Mesodermal cell (in vitro differentiated cells): ENCODE measurements around the gene ITGA11.

Experiments
- H3K27ac ChIP-seq: 2 replicates; pipeline ENCODE4 v1.7.0; 2013; ENCODE audit warnings: mild to moderate bottlenecking, low read depth, low read length, moderate library complexity; ENCODE audit not compliant: severe bottlenecking
- H3K36me3 ChIP-seq: 2 replicates; pipeline ENCODE4 v1.7.1; 2013; ENCODE audit warnings: mild to moderate bottlenecking, low read length, moderate library complexity; ENCODE audit not compliant: control insufficient read depth, insufficient read depth
- H3K4me1 ChIP-seq: one replicate; pipeline ENCODE4 v1.7.1; 2013; ENCODE audit warnings: mild to moderate bottlenecking, low read length; ENCODE audit not compliant: insufficient read depth, control insufficient read depth, poor library complexity, severe bottlenecking
- H3K4me3 ChIP-seq: 2 replicates; pipeline ENCODE4 v1.7.0; 2013; ENCODE audit warnings: low read length, control low read depth, mild to moderate bottlenecking; ENCODE audit not compliant: insufficient read depth, poor library complexity, severe bottlenecking; ENCODE audit errors: extremely low read depth
- H3K9me3 ChIP-seq: 2 replicates; pipeline ENCODE4 v1.7.1; 2013; ENCODE audit warnings: mild to moderate bottlenecking, low read length, moderate library complexity; ENCODE audit not compliant: control insufficient read depth
- WGBS, 2 experiments: methylation state at CpG; one replicate each; pipeline ENCODE4 v1.1.5; 2013; ENCODE audit warnings: missing lambda C conversion rate in 2 of 2; ENCODE audit not compliant: insufficient coverage in 2 of 2; 5-methylcytosine and 5-hydroxymethylcytosine counted together

The ITGA11 gene

GRCh38 chr15:68370768-68371151 is 61.2 kb downstream of the ITGA11 start:
- H3K27ac ChIP-seq = no peak overlapping the region
- no peaks in the 10 kb centered on the region for H3K9me3 ChIP-seq
- H3K4me1 ChIP-seq = peaks cover 13% of the 10 kb centered on the region
- no peak overlapping the region for H3K4me3 ChIP-seq
- 97 to 100% methylated on average over 1 to 6 of the region's 9 CpGs for WGBS, 2 experiments
- H3K36me3 ChIP-seq = no peaks in the 10 kb centered on the region

DNA sequence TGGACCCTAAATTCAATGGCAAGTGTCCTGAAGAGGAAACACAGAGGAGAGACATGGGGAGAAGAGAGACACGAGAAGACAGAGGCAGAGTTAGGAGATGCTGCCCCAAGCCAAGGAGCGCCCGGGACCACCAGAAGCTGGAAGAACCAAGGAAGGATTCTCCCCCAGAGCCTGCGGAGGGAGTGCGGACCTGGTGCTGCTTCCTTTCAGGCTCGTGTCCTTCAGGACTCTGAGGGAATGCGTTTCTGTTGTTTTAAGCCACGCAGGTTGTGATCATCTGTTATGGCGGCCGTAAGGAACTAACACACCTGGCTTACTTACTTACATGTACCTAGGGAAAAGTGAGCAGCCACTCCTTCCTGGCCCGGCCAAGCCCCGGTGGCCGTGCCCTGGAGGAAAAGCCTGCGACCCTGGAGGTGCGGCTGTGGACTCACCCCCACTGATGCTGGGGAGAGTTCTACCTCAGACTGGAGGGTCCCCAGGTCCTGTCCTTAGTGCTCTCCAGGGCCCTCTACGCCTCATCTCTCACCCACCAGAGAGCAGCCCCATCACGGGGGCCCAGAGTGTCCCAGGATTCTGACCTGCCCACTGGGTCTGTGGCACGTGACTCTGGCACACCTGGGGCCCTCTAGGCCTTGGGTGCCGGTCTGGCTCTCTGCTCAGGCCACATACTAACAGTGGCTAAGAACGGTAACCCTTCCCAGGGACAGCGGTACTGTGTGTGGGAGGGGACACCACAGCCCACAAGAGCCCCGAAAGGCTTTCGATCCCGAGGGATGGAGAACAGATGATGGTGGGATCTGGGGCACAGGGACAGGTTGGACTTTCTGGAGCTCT is 61.8 kb downstream of the ITGA11 start:
- no peaks in the 10 kb centered on the region for H3K9me3 ChIP-seq
- H3K36me3 ChIP-seq = no peaks in the 10 kb centered on the region
- 90 to 94% methylated on average over 22 to 24 of the region's 24 CpGs for WGBS, 2 experiments
- H3K27ac ChIP-seq = no peak overlapping the region
- peaks cover 18% of the 10 kb centered on the region for H3K4me1 ChIP-seq
- H3K4me3 ChIP-seq = no peak overlapping the region

GRCh38 chr15:68368731-68369435 is 63.1 kb downstream of the ITGA11 start:
- H3K9me3 ChIP-seq = no peaks in the 10 kb centered on the region
- no peak overlapping the region for H3K4me3 ChIP-seq
- 86 to 97% methylated on average over 9 of the region's 9 CpGs for whole genome bisulfite sequencing, 2 experiments
- H3K4me1 ChIP-seq = peaks cover 31% of the 10 kb centered on the region
- H3K27ac ChIP-seq = no peak overlapping the region
- no peaks in the 10 kb centered on the region for H3K36me3 ChIP-seq

- no peaks in the 10 kb centered on the region for H3K36me3 ChIP-seq
- H3K27ac ChIP-seq = no peak overlapping the region
- 71 to 77% methylated on average over 5 of the region's 5 CpGs for WGBS, 2 experiments
Observed at GRCh38 chr15:68367992-68368391, 64.0 kb downstream of the ITGA11 start.

GRCh38 chr15:68367226-68367625 is 64.7 kb downstream of the ITGA11 start:
- Histone ChIP-seq H3K27ac (no peak overlapping the region), H3K4me1 (peaks cover 37% of the 10 kb centered on the region), H3K9me3 (no peaks in the 10 kb centered on the region), H3K36me3 (peaks cover 2% of the 10 kb centered on the region), H3K4me3 (no peak overlapping the region)
- 65 to 81% methylated on average over 2 to 3 of the region's 4 CpGs for WGBS, 2 experiments

More at GRCh38 chr15:68367992-68368391, 64.0 kb downstream of the ITGA11 start:
- Histone ChIP-seq H3K4me3 (no peak overlapping the region), H3K4me1 (peaks cover 37% of the 10 kb centered on the region), H3K9me3 (no peaks in the 10 kb centered on the region)

- Histone ChIP-seq H3K27ac (no peak overlapping the region), H3K4me1 (peaks cover 37% of the 10 kb centered on the region), H3K9me3 (no peaks in the 10 kb centered on the region), H3K36me3 (peaks cover 2% of the 10 kb centered on the region), H3K4me3 (no peak overlapping the region)
- 60 to 64% methylated on average over 5 to 6 of the region's 9 CpGs for WGBS, 2 experiments
Observed at GRCh38 chr15:68366314-68366713, 65.6 kb downstream of the ITGA11 start.

GRCh38 chr15:68365770-68366169 is 66.2 kb downstream of the ITGA11 start:
- peaks cover 37% of the 10 kb centered on the region for H3K4me1 ChIP-seq
- no peaks in the 10 kb centered on the region for H3K9me3 ChIP-seq
- peaks cover 2% of the 10 kb centered on the region for H3K36me3 ChIP-seq
- H3K27ac ChIP-seq = no peak overlapping the region
- no peak overlapping the region for H3K4me3 ChIP-seq
- 89 to 92% methylated on average over 6 of the region's 6 CpGs for WGBS, 2 experiments

GRCh38 chr15:68365140-68365745 is 66.7 kb downstream of the ITGA11 start:
- WGBS, 2 experiments = 95 to 100% methylated on average over 4 to 6 of the region's 7 CpGs
- H3K4me1 ChIP-seq = peaks cover 37% of the 10 kb centered on the region
- H3K27ac ChIP-seq = no peak overlapping the region

DNA sequence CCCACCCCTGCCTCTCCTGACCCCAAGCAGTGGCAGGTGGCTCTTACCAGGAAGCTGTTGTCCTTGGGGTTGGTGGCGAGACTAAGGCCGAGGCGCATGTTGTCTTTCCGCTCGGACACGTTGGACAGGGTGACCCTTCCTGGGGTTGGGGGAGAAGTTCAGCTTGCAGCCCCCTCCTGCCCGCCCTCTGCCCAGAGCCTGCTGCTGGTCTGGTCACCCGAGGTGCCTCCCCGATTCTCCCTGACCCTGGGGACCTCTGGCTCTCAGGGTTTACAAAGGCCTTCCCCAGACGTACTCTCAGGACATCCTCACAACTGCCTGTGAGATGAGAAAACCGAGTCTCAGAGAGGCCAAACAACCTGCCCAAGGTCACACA is 67.3 kb downstream of the ITGA11 start:
- Histone ChIP-seq H3K4me1 (peaks cover 37% of the 10 kb centered on the region), H3K4me3 (no peak overlapping the region), H3K27ac (peak overlapping the region; percentile 23), H3K36me3 (peaks cover 2% of the 10 kb centered on the region), H3K9me3 (no peaks in the 10 kb centered on the region)
- WGBS, 2 experiments = 93 to 95% methylated on average over 8 to 11 of the region's 11 CpGs

More at GRCh38 chr15:68365140-68365745, 66.7 kb downstream of the ITGA11 start:
- Histone ChIP-seq H3K36me3 (peaks cover 2% of the 10 kb centered on the region), H3K4me3 (no peak overlapping the region), H3K9me3 (no peaks in the 10 kb centered on the region)

GRCh38 chr15:68364028-68364659 is 67.8 kb downstream of the ITGA11 start:
- H3K36me3 ChIP-seq = peaks cover 2% of the 10 kb centered on the region
- no peak overlapping the region for H3K4me3 ChIP-seq
- H3K27ac ChIP-seq = peak overlapping the region; percentile 74
- H3K4me1 ChIP-seq = peaks cover 37% of the 10 kb centered on the region
- WGBS, 2 experiments = 100% methylated on average over 1 of the region's 7 CpGs
- H3K9me3 ChIP-seq = no peaks in the 10 kb centered on the region
